GM19452 (cell line): ENCODE measurements around the gene CTNNA2.

Source experiments
- ATAC-seq: cut with Tn5 transposase; IDR thresholded peaks from one replicate; pipeline ENCODE4 v1.9.1; 2021; ENCODE audit not compliant: unreplicated experiment

Gene CTNNA2

DNA sequence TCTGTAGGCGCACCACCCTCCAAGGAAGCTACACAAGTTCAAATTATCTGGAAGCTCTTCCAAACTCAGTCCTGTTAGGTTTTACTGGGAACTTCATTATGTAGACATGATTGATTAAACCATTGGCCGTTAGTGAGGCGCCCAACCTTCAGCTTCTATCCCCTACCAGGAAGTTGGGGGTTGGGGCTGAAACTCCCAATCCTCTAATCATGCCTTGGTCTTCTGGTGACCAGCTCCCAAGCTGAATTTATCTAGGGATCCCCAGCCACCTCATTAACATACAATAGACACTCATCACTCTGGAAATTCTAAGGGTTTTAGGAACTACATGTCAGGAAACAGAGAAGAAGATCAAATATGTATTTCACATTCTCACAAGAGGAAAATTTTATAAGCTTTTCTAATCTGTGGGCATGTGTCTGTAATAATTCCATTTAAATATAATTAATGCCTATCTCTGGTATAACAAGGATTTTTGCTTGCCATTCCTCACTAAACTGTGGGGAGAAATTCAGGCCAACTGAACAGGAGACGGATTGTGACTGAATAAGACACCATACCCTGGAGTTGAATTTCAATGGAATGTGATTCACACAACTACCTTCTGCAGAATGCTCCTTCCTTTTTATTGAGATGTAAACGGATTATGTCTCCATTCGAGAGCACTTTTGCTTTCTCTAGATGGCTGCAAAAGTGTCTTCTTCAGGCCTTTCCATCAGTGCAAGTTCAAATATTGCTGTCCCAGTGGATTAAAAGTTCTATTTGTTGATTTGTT is 463.1 kb downstream of the CTNNA2 start:
- ATAC-seq, result no peak

DNA sequence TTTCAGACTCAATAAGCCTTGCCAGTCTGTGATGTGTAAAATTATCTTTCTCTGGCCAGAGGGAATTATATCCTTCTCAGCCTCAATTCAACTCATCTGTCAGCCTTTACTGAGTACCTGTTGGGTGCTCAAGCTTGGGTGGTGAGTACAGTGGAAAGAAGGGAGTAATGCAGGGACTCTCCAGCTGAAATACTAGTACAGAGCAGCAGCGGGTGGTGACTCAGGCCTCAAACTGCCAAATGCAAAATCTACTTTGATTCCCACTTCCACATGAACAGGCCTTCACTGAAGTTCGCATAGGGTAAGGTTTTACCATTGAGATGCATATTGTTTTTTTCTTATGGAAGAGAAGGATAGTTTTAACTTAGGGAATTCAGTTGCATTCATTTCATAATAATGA is 464.9 kb downstream of the CTNNA2 start:
- no peak for ATAC-seq

DNA sequence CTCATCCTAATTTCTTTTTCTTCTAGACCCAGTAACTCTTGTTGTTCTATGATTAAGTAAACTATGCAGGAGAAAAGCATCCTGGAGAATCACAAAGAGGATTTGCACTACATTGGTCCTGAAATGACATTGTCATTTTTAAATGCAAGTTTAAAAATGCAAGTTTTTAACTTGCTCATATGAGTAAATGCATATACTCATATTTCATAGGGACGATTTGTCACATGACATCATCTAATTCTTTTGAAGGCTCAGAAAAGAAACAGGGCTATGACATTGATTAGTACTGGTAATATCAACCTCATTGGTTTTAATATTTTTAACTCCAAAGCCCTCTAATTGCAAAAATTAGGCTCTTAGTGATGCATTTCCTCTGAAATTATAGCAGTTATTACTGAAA is 467.3 kb downstream of the CTNNA2 start:
- no peak for ATAC-seq

DNA sequence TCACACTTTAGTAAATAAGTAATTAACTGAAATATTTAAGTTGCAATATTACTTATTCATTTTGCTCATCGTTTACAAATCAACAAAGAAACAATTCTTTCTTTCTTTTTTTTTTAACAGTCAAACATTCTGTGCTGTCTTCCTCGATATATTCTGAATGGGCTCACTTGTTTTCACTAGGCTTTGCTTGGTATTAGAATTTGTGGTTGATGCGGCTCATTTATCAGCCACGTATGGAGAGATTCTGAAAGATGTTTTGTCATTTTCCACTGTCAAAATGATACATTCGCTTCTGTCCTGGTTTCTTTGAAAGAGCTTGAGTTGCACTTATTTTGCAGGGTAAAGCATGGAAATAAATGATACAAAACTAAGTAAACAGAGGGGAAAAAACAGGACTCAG is 468.0 kb downstream of the CTNNA2 start:
- no peak for ATAC-seq

DNA sequence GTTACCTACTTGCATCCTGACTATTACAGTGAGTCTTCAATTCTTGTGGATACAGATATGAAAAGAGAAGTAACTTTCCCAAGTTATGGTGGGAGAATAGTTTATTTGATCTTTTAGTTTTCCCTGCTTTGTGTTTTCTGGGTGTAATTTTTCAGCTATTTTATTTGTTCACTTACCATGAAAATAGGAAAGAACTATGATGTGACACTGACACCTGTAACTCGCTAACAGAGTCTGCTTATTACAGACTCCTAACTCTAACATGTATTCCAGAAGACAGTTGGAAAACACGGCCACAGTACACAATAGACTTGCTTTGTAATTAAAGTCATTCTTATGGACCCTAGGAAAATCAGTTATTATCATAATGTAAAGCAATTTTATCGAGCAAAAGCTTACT is 468.5 kb downstream of the CTNNA2 start:
- no peak for ATAC-seq

DNA sequence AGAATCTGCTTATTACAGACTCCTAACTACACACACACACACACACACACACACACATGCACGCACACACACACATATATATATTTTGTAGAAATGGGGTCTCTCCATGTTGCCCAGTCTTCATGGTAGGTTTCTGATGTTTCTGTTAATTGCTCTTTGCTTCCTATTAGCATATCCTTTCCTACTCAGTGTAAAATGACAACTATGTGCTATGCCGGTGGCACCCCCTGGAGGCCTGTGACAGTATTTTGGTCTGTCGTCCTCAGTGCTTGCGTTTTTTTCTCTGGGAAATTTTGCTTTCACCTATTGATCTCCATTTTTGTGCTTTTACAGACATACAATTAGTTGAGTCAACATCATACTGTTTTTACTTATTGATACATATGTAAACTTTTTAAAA is 469.6 kb downstream of the CTNNA2 start:
- no peak for ATAC-seq

DNA sequence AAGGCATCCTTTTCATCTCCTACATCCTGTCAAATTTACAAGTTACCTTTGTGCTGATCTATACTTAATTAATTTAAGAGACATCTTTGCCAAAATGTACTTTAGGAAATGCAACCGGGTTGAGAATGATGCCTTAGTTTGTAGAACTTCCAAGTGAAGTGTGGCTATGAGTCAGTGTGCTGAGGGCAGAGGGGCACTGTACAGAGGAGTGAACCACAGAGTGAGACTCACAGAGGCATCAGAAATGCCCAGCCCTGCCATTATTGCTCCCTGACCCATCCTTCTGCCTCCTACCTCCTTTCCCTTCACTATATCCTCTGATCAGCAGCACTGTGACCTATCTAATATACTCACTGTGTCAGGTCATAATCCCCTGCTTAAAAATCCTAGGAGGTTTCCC is 471.6 kb downstream of the CTNNA2 start:
- ATAC-seq, result no peak

DNA sequence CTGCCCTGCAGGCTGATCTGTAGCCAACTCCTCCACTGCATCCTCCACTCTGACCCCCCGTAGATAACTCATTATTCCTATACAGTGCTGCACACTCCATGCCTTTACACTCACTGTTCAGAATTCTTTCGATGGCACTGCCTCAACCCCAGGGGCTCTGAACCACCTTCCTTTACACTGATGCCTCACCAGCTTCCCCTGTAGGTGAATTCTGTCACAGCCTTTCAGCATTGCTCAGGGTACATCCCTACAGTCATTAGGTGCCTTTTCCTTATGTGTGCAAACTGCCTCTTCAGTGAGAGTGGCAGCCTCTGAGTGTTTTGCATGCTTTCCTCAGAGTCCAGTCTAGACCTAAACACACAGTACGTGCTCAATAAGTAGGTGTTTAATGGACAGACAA is 472.3 kb downstream of the CTNNA2 start:
- ATAC-seq, result no peak

DNA sequence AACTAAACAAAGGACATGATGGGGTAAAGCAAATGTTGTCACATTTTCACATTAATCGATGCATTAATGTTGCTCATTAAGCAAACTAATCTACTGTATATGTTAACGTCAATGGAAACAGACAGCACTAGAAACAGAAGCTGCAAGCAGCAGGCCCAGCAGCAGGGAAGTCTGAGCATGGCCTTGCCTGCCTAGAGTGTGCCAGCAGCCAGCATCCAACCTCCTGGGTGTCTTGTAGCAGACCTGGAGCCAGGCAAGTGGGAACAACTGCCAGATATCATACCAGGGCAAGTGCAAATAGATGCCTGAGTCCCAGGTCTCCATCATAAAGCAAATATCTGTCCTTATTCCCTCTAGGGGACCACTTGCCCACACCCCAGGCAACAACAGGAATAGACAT is 472.7 kb downstream of the CTNNA2 start:
- no peak for ATAC-seq

DNA sequence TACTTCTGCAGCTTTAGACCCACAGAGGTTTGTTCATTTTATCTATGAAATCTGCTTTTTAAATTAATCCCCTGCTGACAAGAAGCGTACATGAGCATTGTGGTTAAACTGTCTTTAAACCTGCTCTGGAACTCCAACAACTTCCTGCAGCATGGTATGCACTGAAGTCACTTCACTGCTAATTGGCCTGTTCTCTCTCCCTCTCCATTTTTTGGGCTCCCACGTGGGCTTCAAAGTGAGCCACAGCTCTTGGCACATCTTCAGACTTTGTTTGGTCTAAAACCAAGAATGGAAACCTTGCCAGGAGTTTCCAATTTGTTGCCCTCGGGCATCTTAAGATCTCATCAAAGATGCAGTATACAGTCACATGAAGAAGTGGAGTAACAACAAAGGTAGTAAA is 480.3 kb downstream of the CTNNA2 start:
- no peak for ATAC-seq

DNA sequence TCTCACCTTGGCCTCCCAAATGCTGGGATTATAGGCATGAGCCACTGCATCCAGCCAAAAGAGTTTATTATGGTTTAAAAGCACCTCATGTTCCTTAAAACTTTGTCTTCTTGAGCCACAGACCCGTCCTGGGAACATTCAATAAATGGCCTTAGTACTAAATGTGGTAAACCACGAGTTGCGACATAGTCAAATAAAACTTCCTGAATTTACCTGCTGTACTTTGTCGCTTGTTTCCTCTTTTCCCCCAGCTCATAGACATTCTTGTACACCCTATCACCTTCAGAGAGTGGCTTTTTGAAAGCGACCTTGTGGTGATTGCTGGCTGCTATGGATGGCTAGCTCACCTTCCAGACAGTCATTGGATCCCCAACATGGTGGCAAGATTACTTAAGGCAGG is 481.3 kb downstream of the CTNNA2 start:
- no peak for ATAC-seq

DNA sequence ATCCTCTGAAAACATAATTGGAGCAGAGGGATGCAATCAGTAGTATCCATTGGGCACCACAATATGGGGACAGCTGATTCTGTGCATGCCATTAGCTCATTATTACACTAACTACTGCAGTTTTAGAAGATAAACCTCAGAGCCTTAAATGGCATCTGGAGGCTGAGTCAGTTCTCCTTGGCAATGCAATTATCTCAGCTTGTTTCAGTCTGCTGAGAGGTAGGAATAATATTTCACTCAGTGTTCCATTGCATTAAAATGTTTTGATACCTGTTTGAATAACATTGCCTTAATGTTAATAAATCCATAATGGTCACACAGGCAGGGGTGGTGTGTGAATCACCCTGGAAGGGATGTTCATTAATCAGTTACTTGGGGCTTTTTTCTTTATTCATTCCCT is 482.1 kb downstream of the CTNNA2 start:
- ATAC-seq, result no peak

DNA sequence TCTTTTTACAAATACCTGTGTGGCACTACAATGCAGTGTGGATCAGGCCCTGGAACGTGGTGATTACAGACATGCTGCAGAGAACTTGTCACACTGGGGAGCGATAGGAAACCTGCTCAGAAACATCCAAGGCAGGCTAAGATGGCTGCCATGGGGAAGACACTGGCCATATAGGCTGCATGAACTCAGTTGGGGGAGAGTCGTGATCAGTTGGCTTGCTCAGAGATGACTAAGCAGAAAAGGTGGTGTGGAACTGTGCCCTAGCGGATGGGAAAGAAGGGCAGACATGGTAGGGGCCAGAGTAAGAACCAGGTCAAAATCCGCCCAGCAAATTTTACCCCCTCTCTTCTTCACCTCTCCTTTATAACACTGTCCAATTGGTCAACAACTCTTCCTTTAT is 483.9 kb downstream of the CTNNA2 start:
- ATAC-seq, result no peak

DNA sequence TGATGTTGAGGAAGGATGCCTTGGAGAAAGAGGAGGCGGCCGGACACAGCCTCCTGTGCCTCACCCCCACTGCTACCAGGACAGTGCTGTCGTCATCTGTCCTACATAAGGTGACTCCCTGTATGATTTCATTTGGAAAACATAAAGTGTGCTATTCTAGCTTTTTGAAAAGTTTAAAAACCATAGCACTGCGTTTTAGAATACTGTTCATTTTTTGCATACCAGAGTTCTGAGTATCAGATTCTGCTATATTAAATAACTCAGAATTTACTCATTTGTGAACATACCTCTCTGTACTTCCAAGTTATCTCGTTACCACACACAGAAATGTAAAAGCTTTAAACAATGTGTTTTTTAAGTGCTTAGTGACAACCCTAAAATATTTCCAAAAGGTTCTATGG is 488.9 kb downstream of the CTNNA2 start:
- no peak for ATAC-seq

DNA sequence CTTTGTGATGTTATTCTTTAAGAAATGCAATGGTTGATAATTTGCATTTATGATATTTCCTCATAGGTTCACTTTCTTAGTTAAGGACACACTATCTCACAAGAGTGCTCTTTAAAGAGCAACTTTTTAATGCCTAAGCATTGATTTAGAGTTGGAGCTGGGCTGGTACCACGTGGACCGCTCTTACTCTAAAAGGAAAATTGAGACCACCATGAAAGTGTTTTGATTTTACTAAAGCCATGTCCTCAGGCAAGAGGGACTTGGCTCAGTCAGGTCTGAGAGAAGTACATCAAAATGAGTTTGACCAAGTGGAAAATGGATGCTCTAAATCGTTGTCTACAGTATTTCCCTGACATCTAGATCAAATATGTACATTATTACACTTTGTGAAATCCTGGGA is 489.3 kb downstream of the CTNNA2 start:
- ATAC-seq, result no peak

DNA sequence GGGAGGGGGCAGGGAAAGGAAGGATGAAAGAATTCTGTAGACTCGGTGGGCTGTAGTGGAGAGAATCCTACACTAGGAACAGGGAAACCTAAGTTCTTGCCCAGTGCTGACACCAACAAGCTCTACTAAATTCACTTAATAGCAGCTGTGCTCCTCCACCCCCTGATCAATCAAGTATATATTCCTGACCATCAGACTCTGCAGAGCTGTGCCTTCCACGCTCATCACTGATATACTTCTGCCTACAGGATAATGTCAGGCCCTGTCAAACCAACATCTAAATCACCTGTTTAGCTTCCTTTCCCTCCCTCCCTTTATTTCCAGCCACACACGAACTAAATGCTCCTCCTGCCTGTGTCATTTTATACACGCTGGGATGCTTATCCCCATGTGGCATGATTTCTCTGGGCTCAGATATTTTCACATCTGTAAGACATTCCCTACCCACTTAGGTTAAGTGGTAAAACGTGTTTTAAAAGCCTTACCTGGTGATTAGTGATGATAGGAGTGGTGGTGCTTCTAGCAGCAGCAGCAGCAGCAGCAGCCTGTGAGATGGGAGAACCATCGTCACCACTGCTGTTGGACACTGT is 489.8 kb downstream of the CTNNA2 start:
- no peak for ATAC-seq

DNA sequence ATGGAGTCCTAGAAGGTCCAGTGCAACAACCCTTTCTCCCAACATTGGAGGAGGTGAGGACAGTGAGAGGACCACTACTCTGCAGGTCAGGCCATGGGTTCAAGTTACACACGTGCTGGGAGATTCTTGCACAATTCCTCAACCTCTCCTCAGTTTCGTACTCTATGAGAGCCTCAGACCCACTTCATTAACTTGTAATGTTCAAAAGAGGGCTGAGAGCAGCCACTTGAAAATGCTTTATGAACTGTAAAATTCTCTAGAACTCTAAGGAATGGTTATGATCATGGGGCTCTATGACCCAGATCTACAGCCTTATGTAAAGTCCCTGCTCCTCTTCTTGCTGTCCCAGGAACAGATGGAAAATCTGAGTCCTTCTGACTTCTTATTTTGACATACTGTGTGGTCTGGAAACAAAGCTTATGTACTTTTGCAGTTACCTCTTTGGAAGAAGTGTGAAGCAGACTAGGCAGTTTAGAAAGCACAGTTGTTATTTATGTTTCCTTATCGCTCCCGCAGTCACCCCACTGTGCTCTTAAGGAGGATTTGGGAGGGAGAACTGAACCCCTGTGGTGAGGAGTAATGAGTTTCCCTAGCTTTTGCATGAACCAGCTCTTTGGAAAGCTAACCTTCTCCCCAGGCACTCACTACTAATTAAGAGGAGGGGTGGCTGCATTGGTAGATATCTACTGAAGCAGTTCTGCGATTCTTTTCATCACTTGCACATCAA is 495.1 kb downstream of the CTNNA2 start:
- no peak for ATAC-seq

DNA sequence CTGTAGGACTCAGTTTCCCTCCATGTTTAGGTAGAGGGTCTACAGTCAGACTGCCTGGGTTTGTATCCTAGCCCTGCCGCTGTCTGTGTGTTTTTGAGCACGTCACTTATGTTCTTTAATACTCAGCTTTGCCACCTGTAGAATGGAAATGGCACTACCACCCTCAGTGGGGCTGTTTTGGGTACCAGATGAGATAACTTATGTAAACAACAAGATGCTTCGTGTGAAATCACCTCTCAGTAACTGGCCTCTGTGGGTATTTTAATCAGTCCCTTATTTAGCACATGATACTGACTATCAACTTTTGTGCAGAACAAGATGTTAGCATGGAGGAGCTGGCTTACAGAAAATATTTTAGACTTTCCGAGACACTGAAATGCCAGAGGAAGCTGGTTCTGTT is 495.7 kb downstream of the CTNNA2 start:
- ATAC-seq, result no peak

DNA sequence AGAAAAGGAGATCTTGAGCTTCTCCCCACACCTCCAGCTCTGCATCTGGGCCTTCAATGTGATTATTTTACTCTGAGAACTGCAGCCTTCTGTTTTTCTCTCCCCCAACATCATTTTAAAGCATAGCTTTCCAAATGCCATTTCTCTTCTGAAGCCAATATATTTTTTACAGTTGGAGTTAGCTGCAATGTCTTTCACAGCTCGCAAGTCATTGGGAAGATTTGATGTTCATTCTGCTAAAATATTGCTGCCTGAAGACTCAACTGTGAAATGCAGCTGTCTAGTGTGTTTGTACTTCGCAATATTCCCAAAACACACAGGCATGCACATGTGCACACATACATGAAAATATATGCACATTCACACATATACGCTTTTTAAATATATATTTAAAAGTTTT is 496.4 kb downstream of the CTNNA2 start:
- ATAC-seq, result no peak

DNA sequence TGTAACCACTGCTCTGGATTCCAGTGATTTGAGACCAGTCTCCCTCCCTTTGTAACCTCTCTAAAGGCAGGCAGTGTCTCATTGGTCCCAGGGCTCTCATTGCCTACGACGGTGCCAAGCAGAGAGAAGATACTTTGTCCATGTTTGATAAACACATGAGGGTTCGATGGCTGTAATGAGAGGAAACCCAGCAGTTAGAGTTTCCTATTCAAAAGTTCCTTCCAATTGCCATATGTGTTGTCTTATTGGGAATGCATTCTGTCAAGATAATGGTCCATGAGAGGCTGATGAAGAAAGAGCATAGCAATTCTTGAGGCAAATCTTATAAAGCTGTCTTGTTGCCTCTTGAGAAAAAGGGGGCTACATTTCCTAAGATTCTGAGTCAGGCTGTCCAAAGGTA is 499.2 kb downstream of the CTNNA2 start:
- no peak for ATAC-seq

DNA sequence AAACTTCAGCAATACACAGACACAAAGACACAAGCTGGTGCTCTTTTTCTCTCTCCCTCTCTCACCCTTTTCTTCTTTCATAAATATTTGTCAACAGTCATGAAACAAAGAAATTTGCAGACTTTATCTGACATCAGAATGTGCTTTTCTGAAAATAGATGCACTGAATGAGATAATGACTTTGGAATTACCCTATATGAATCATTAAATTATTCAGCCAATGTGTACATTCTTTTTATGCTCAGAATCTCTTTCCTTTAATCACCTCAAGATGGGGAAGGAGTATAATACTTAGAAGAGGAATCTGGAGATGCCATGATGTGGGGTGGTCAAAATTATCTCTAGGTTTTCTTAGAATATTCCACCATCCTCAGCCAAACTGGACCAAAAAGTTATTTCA is 501.8 kb downstream of the CTNNA2 start:
- ATAC-seq, result no peak

DNA sequence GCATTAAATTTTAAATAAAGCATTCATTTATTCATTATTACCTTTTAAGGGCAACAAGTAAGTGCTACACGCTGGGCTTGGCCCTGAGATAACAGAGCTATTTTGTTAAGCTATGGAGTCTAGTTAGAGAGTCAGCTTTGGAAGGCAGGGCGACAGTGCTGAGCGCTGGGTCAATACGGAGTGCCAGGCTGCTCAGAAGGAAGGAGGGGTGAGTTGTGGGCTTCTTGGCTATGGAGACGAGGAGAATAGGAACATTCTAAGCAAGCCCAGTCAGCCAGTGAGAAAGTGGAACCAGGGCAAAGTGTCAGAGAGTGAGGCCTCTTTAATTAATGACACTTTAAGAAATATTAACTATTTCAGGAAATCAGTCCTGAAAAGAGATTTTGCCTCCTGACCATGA is 503.3 kb downstream of the CTNNA2 start:
- ATAC-seq, result no peak
